Mucosa of rectum (tissue), 2 donors: ENCODE measurements around the gene NQO1.

ENCODE experiments used
- H3K27ac ChIP-seq, 2 donors: one replicate each; pipeline ENCODE4 v1.7.0; 2013; ENCODE audit warnings: inconsistent platforms in 2 of 2, low read depth in 2 of 2, low read length in 2 of 2
- H3K27me3 ChIP-seq, 2 donors: one replicate each; pipeline ENCODE4 v1.7.0; 2013; ENCODE audit warnings: low read length in 2 of 2; ENCODE audit not compliant: control insufficient read depth in 2 of 2, insufficient read depth in 2 of 2
- H3K36me3 ChIP-seq, 2 donors: one replicate each; pipeline ENCODE4 v1.7.0; 2013; ENCODE audit warnings: low read length in 2 of 2; ENCODE audit not compliant: control insufficient read depth in 2 of 2, insufficient read depth in 2 of 2
- H3K4me1 ChIP-seq, 2 donors: one replicate each; pipeline ENCODE4 v1.7.0; 2013; ENCODE audit warnings: low read length in 2 of 2, mild to moderate bottlenecking in 1 of 2; ENCODE audit not compliant: control insufficient read depth in 2 of 2, insufficient read depth in 2 of 2
- H3K4me3 ChIP-seq, 2 donors: one replicate each; pipeline ENCODE4 v1.7.0; 2013; ENCODE audit warnings: low read length in 2 of 2
- H3K9ac ChIP-seq, 2 donors: one replicate each; pipeline ENCODE4 v1.7.0; 2013; ENCODE audit warnings: low read length in 2 of 2, low read depth in 1 of 2, mild to moderate bottlenecking in 1 of 2
- H3K9me3 ChIP-seq, 2 donors: one replicate each; pipeline ENCODE4 v1.7.0; 2013; ENCODE audit warnings: low read length in 2 of 2; ENCODE audit not compliant: control insufficient read depth in 2 of 2
- donor health status: healthy.
- donor health status: Normal muscosa, but diverticular disease.

NQO1 gene

GRCh38 chr16:69707920-69708683, 18.3 kb downstream of the NQO1 start:
- Histone ChIP-seq H3K36me3 (peaks cover 4 to 12% of the 10 kb centered on the region in 2 donors), H3K9me3 (no peaks in the 10 kb centered on the region), H3K27me3 (no peaks in the 10 kb centered on the region), H3K9ac (no peak overlapping the region), H3K4me3 (no peak overlapping the region), H3K27ac (no peak overlapping the region), H3K4me1 (peaks cover 0 to 6% of the 10 kb centered on the region in 2 donors)

- H3K27ac ChIP-seq = peak overlapping the region in 1 of 2 donors; percentile 21
- no peak overlapping the region for H3K4me3 ChIP-seq
These were observed 19.4 kb downstream of the NQO1 start for GRCh38 chr16:69706975-69707340.

GRCh38 chr16:69706256-69706974, 19.9 kb downstream of the NQO1 start:
- Histone ChIP-seq H3K4me3 (no peak overlapping the region), H3K4me1 (peaks cover 0 to 6% of the 10 kb centered on the region in 2 donors), H3K27me3 (no peaks in the 10 kb centered on the region), H3K36me3 (peaks cover 5 to 11% of the 10 kb centered on the region in 2 donors), H3K9ac (no peak overlapping the region), H3K27ac (peak overlapping the region in 1 of 2 donors; percentile 21), H3K9me3 (no peaks in the 10 kb centered on the region)

More at GRCh38 chr16:69706975-69707340, 19.4 kb downstream of the NQO1 start:
- no peaks in the 10 kb centered on the region for H3K9me3 ChIP-seq
- H3K9ac ChIP-seq = no peak overlapping the region
- H3K36me3 ChIP-seq = peaks cover 1 to 8% of the 10 kb centered on the region in 2 donors
- peaks cover 0 to 6% of the 10 kb centered on the region in 2 donors for H3K4me1 ChIP-seq
- no peaks in the 10 kb centered on the region for H3K27me3 ChIP-seq

- H3K4me1 ChIP-seq = peaks cover 0 to 6% of the 10 kb centered on the region in 2 donors
- H3K9me3 ChIP-seq = no peaks in the 10 kb centered on the region
- peaks cover 8 to 9% of the 10 kb centered on the region in 2 donors for H3K36me3 ChIP-seq
- no peak overlapping the region for H3K27ac ChIP-seq
- H3K9ac ChIP-seq = no peak overlapping the region
- H3K4me3 ChIP-seq = no peak overlapping the region
- H3K27me3 ChIP-seq = no peaks in the 10 kb centered on the region
These were observed 22.7 kb downstream of the NQO1 start for GRCh38 chr16:69703638-69704037.

- no peak overlapping the region for H3K27ac ChIP-seq
- no peak overlapping the region for H3K9ac ChIP-seq
- no peaks in the 10 kb centered on the region for H3K9me3 ChIP-seq
- H3K36me3 ChIP-seq = peaks cover 5 to 9% of the 10 kb centered on the region in 2 donors
- H3K27me3 ChIP-seq = no peaks in the 10 kb centered on the region
- H3K4me3 ChIP-seq = no peak overlapping the region
- H3K4me1 ChIP-seq = peaks cover 0 to 6% of the 10 kb centered on the region in 2 donors
These were observed 24.5 kb downstream of the NQO1 start for GRCh38 chr16:69701866-69702265.

GRCh38 chr16:69701452-69701851, 24.9 kb downstream of the NQO1 start:
- no peaks in the 10 kb centered on the region for H3K9me3 ChIP-seq
- no peak overlapping the region for H3K9ac ChIP-seq
- peaks cover 5 to 12% of the 10 kb centered on the region in 2 donors for H3K36me3 ChIP-seq
- H3K27me3 ChIP-seq = no peaks in the 10 kb centered on the region
- peaks cover 0 to 3% of the 10 kb centered on the region in 2 donors for H3K4me1 ChIP-seq
- no peak overlapping the region for H3K4me3 ChIP-seq
- no peak overlapping the region for H3K27ac ChIP-seq

- Histone ChIP-seq H3K36me3 (peaks cover 16 to 17% of the 10 kb centered on the region in 2 donors), H3K4me1 (no peaks in the 10 kb centered on the region), H3K27ac (no peak overlapping the region), H3K9me3 (no peaks in the 10 kb centered on the region), H3K4me3 (no peak overlapping the region), H3K9ac (no peak overlapping the region), H3K27me3 (no peaks in the 10 kb centered on the region)
These were observed 26.4 kb downstream of the NQO1 start for GRCh38 chr16:69699915-69700314.

GRCh38 chr16:69698404-69698803, 28.0 kb downstream of the NQO1 start:
- no peaks in the 10 kb centered on the region for H3K27me3 ChIP-seq
- no peak overlapping the region for H3K4me3 ChIP-seq
- H3K36me3 ChIP-seq = peaks cover 28 to 29% of the 10 kb centered on the region in 2 donors
- H3K9ac ChIP-seq = no peak overlapping the region
- no peak overlapping the region for H3K27ac ChIP-seq
- H3K4me1 ChIP-seq = no peaks in the 10 kb centered on the region
- H3K9me3 ChIP-seq = no peaks in the 10 kb centered on the region

GRCh38 chr16:69693916-69694315, 32.4 kb downstream of the NQO1 start:
- Histone ChIP-seq H3K27me3 (no peaks in the 10 kb centered on the region), H3K4me1 (no peaks in the 10 kb centered on the region), H3K9ac (no peak overlapping the region), H3K9me3 (no peaks in the 10 kb centered on the region), H3K4me3 (no peak overlapping the region), H3K36me3 (peaks cover 41 to 48% of the 10 kb centered on the region in 2 donors), H3K27ac (no peak overlapping the region)
